SK-N-SH (cell line): Measurements from ENCODE around the gene ATL2.

Experiments
- CHD2 ChIP-seq: fragments of 150-350 bp; IDR thresholded peaks from 2 replicates; pipeline ENCODE4 v1.6.1; 2018; ENCODE audit warnings: low read length; ENCODE audit not compliant: partially characterized antibody
- CTCF ChIP-seq: fragments of 200-600 bp; sonication (generic); IDR thresholded peaks from 2 replicates; pipeline ENCODE4 v1.6.1; 2017; ENCODE audit warnings: antibody characterized with exemption, mild to moderate bottlenecking, moderate library complexity
- FOXM1 ChIP-seq: IDR thresholded peaks from 2 replicates; pipeline ENCODE4 v1.4.0; 2012; ENCODE audit warnings: low read depth, mild to moderate bottlenecking
- JUND ChIP-seq: IDR thresholded peaks from 2 replicates; pipeline ENCODE4 v1.4.0; 2012
- MEF2A ChIP-seq: IDR thresholded peaks from 2 replicates; pipeline ENCODE4 v1.4.0; 2012; ENCODE audit warnings: low read depth, borderline replicate concordance
- MXI1 ChIP-seq: IDR thresholded peaks from 2 replicates; pipeline ENCODE4 v1.6.1; 2012; ENCODE audit warnings: mild to moderate bottlenecking, low read depth, low read length, improper control_type of control experiment
- NRF1 ChIP-seq: IDR thresholded peaks from 2 replicates; pipeline ENCODE4 v1.6.1; 2012; ENCODE audit warnings: low read depth, mild to moderate bottlenecking, low read length
- RAD21 ChIP-seq: IDR thresholded peaks from 2 replicates; pipeline ENCODE4 v1.6.1; 2012; ENCODE audit warnings: mild to moderate bottlenecking, low read length
- REST ChIP-seq: IDR thresholded peaks from 2 replicates; pipeline ENCODE4 v1.6.1; 2012; ENCODE audit warnings: mild to moderate bottlenecking, low read depth, low read length, moderate library complexity
- RFX5 ChIP-seq: IDR thresholded peaks from 2 replicates; pipeline ENCODE4 v1.6.1; 2012; ENCODE audit warnings: mild to moderate bottlenecking, improper control_type of control experiment, low read length
- USF1 ChIP-seq: IDR thresholded peaks from 2 replicates; pipeline ENCODE4 v1.4.0; 2012; ENCODE audit warnings: low read depth, borderline replicate concordance

GRCh38 chr2:38406597-38407110, 29.6 kb upstream of the ATL2 start:
- TF ChIP-seq CTCF (no peak), MXI1 (no peak), USF1 (no peak), RFX5 (no peak), CHD2 (no peak), NRF1 (no peak), RAD21 (no peak), MEF2A (no peak), REST (no peak), FOXM1 (no peak), JUND (no peak)
